K562 (cell line): ENCODE data around the gene NCOA6. TPM values are rescaled to one million over a fixed set of nuclear protein-coding genes. Genes with fewer than 3 reads are reported as not detected.

Experiments used
- CBFA2T3 ChIP-seq: fragments of 450-650 bp; IDR thresholded peaks from 2 replicates; pipeline ENCODE4 v1.6.1; 2017
- CEBPB ChIP-seq: fragments of 450-650 bp; IDR thresholded peaks from 2 replicates; pipeline ENCODE4 v1.6.1; 2016; ENCODE audit warnings: missing genetic modification characterization, missing compliant biosample characterization
- DPF2 ChIP-seq: fragments of 450-650 bp; IDR thresholded peaks from 2 replicates; pipeline ENCODE4 v1.6.1; 2016
- ERF ChIP-seq: fragments of 450-650 bp; formaldehyde crosslinking; IDR thresholded peaks from 2 replicates; pipeline ENCODE4 v1.4.0; 2020; ENCODE audit warnings: mild to moderate bottlenecking, mixed read lengths
- FUS ChIP-seq: fragments of 200-400 bp; formaldehyde crosslinking; optimal IDR thresholded peaks from 2 replicates; pipeline ENCODE3; 2017; ENCODE audit warnings: low read depth, low read length
- GATA2 ChIP-seq: sonication (generic); formaldehyde crosslinking; IDR thresholded peaks from 2 replicates; pipeline ENCODE4 v1.4.0; 2020; ENCODE audit warnings: mild to moderate bottlenecking, missing genetic modification reagents
- MGA ChIP-seq: fragments of 450-650 bp; IDR thresholded peaks from 2 replicates; pipeline ENCODE4 v1.6.1; 2016; ENCODE audit warnings: mild to moderate bottlenecking, moderate library complexity
- PYGO2 ChIP-seq: fragments of 450-650 bp; IDR thresholded peaks from 2 replicates; pipeline ENCODE4 v1.6.1; 2016; ENCODE audit warnings: mild to moderate bottlenecking, missing genetic modification characterization, moderate library complexity, missing compliant biosample characterization
- SMAD3 ChIP-seq: fragments of 450-650 bp; formaldehyde crosslinking; conservative IDR thresholded peaks from 2 replicates; pipeline ENCODE4 v1.4.0; 2020; ENCODE audit warnings: mild to moderate bottlenecking
- SP1 ChIP-seq: sonication (generic); formaldehyde crosslinking; IDR thresholded peaks from 2 replicates; pipeline ENCODE4 v1.8.1; 2022; ENCODE audit warnings: mild to moderate bottlenecking, missing genetic modification reagents
- TAL1 ChIP-seq: fragments of 450-650 bp; IDR thresholded peaks from 2 replicates; pipeline ENCODE4 v1.6.1; 2016; ENCODE audit warnings: mild to moderate bottlenecking
- ZNF668 ChIP-seq: fragments of 250-450 bp; sonication (Bioruptor Pico); IDR thresholded peaks from 2 replicates; pipeline ENCODE4 v1.8.0; 2022; ENCODE audit warnings: mild to moderate bottlenecking, inconsistent platforms
- polyA plus RNA-seq, 8 experiments: library from polyadenylated mRNA; depleted of rRNA in 4 of 8; stranded (reverse) in 5 of 8; unstranded in 3 of 8; fragments of >200 nt; fragmentation: Nextera tagmentation in 2 of 8; fragmentation: Illumina TruSeq in 1 of 8; extraction: Ambion mirVana in 2 of 8; extraction: Trizol in 1 of 8; gene quantifications; 2 replicates each; pipeline versions ENCODE4 v1.2.1 to v1.2.3, GENCODE V29; 2011 to 2014; ENCODE audit warnings: inconsistent platforms in 1 of 8, missing spikeins in 1 of 8
- total RNA-seq, 7 experiments: library from RNA; depleted of rRNA in 6 of 7; stranded (reverse); fragments of >200 nt in 6 of 7; fragmentation: Illumina TruSeq in 2 of 7; extraction: Trizol in 2 of 7; gene quantifications; 2 replicates each; pipeline versions ENCODE4 v1.2.1 to v1.2.3, GENCODE V29; 2011 to 2021; ENCODE audit warnings: low replicate concordance in 1 of 7
- TF ChIP-seq, protein P1 (sequence below), 2 experiments: IDR thresholded peaks in 1 of 2; conservative IDR thresholded peaks in 1 of 2; 2 replicates each; pipeline ENCODE4 v1.6.1; 2016; ENCODE audit warnings: low read depth in 2 of 2, mild to moderate bottlenecking in 1 of 2, missing compliant biosample characterization in 1 of 2, missing genetic modification characterization in 1 of 2, moderate library complexity in 1 of 2
- TF ChIP-seq, protein P2 (sequence below), 2 experiments: fragments of 450-650 bp in 1 of 2; sonication (generic) in 1 of 2; formaldehyde crosslinking in 1 of 2; IDR thresholded peaks in 1 of 2; conservative IDR thresholded peaks in 1 of 2; 2 replicates each; pipeline versions ENCODE4 v1.6.1 to v1.8.1; 2016 to 2023; ENCODE audit warnings: mild to moderate bottlenecking in 2 of 2, moderate library complexity in 2 of 2, inconsistent platforms in 1 of 2, missing genetic modification reagents in 1 of 2

NCOA6 gene
- total and polyA plus RNA-seq, 9 of the 15 experiments (the other 6 are each of a cell fraction or from before 2014, with no cell fraction given), result 6.1 to 25.0 (median 9.5) TPM

DNA sequence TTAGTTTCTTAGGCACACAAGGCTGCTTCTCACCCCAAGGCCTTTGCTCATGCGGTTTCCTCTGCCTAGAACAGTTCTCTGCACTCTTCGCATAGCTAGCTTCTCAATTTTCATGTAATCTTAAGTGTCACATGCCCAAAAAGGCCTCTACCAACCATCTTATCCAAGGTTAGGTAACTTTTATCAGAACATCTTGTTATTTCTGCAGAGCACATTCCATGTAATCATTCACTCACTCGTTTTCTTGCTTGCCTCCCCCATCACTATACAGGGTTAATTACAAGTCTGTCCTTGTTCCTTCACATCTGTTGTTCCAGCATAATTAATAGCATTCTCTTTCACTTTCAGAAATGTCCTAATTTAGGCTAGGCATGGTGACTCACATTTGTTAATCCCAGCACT is 53.8 kb downstream of the NCOA6 start (continued):
- peak; percentile 60 for TF ChIP-seq CBFA2T3
- TF ChIP-seq TAL1, result 0 out of 2 replicates have a peak, but pooled peaks have one; percentile 6
- TF ChIP-seq, protein P1, sequence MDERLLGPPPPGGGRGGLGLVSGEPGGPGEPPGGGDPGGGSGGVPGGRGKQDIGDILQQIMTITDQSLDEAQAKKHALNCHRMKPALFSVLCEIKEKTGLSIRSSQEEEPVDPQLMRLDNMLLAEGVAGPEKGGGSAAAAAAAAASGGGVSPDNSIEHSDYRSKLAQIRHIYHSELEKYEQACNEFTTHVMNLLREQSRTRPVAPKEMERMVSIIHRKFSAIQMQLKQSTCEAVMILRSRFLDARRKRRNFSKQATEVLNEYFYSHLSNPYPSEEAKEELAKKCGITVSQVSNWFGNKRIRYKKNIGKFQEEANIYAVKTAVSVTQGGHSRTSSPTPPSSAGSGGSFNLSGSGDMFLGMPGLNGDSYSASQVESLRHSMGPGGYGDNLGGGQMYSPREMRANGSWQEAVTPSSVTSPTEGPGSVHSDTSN (CRISPR knock-in tag; IDR thresholded peaks at IDR 0.05; ENCODE audit: low read depth), result no peak
- TF ChIP-seq, protein P1 (tag; conservative IDR thresholded peaks at IDR 0.05; ENCODE audit: low read depth), result 0 out of 2 replicates have a peak, but pooled peaks have one; percentile 17
- TF ChIP-seq SP1 (CRISPR knock-in tag), result no peak
- no peak for TF ChIP-seq MGA
- no peak for TF ChIP-seq PYGO2 (tag)
- peak; percentile 33; the same call in 1 of the 2 replicates for TF ChIP-seq GATA2 (CRISPR knock-in tag)
- no peak for TF ChIP-seq FUS
- TF ChIP-seq, protein P2, sequence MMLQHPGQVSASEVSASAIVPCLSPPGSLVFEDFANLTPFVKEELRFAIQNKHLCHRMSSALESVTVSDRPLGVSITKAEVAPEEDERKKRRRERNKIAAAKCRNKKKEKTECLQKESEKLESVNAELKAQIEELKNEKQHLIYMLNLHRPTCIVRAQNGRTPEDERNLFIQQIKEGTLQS (IDR thresholded peaks at IDR 0.05), result 0 out of 2 replicates have a peak, but pooled peaks have one; percentile 12
- TF ChIP-seq, protein P2 (CRISPR knock-in tag; conservative IDR thresholded peaks at IDR 0.05), result no peak
- 0 out of 2 replicates have a peak, but pooled peaks have one; percentile 28 for TF ChIP-seq DPF2
- no peak for TF ChIP-seq ZNF668
- no peak for TF ChIP-seq ERF (CRISPR knock-in tag)
- no peak for TF ChIP-seq SMAD3 (CRISPR knock-in tag)
- TF ChIP-seq CEBPB (tag), result peak; percentile 39; the same call in 1 of the 2 replicates
